Spinal cord (tissue), 10 donors: ENCODE results near the gene TJP1. TPM values are rescaled to one million over a fixed set of nuclear protein-coding genes. Genes with fewer than 3 reads are reported as not detected.

ENCODE experiments used
- DNase-seq, 6 donors: peaks; one replicate each; pipeline versions ENCODE4 v3.0.0 to v3.0.0-alpha.2; 2013 to 2015; ENCODE audit warnings: low spot score in 6 of 6, low read depth in 4 of 6
- H3K27ac ChIP-seq: one replicate; pipeline ENCODE4 v1.5.1; 2013; ENCODE audit warnings: low read depth, low read length, control low read depth
- H3K27me3 ChIP-seq: one replicate; pipeline ENCODE4 v1.6.1; 2013; ENCODE audit warnings: low read length; ENCODE audit not compliant: control insufficient read depth, insufficient read depth
- H3K36me3 ChIP-seq: one replicate; pipeline ENCODE4 v1.6.1; 2013; ENCODE audit warnings: low read length; ENCODE audit not compliant: control insufficient read depth, insufficient read depth
- H3K4me1 ChIP-seq: one replicate; pipeline ENCODE4 v1.6.1; 2013; ENCODE audit warnings: low read length; ENCODE audit not compliant: control insufficient read depth, insufficient read depth
- H3K4me3 ChIP-seq: one replicate; pipeline ENCODE4 v1.5.1; 2013; ENCODE audit warnings: low read depth, low read length, control low read depth
- H3K9me3 ChIP-seq: one replicate; pipeline ENCODE4 v1.6.1; 2013; ENCODE audit warnings: low read length; ENCODE audit not compliant: control insufficient read depth, insufficient read depth
- WGBS: methylation state at CpG from one replicate; pipeline ENCODE4 v1.1.5; 2013; ENCODE audit warnings: missing lambda C conversion rate; ENCODE audit not compliant: insufficient coverage; 5-methylcytosine and 5-hydroxymethylcytosine counted together
- polyA plus RNA-seq, 2 donors: library from polyadenylated mRNA; unstranded; fragments of 120-200 nt; gene quantifications; one replicate each; pipeline ENCODE4 v1.2.1, GENCODE V29; 2013; ENCODE audit not compliant: insufficient read length in 2 of 2
- total RNA-seq, 2 donors: library from RNA; depleted of rRNA in 1 of 2; stranded (reverse); fragments of 120-200 nt in 1 of 2; fragments of >200 nt in 1 of 2; gene quantifications; one replicate each; pipeline versions ENCODE4 v1.2.3 to v1.2.4, GENCODE V29; 2013 to 2014
- donor health status: healthy.

Gene TJP1
- total and polyA plus RNA-seq, 4 donors, result 95.2 to 192 (median 127) TPM

- Histone ChIP-seq H3K4me3 (no peak overlapping the region), H3K9me3 (no peaks in the 10 kb centered on the region), H3K4me1 (peaks cover 4% of the 10 kb centered on the region), H3K36me3 (no peaks in the 10 kb centered on the region), H3K27ac (no peak overlapping the region), H3K27me3 (no peaks in the 10 kb centered on the region)
- WGBS, result 94% methylated on average over 2 of the region's 4 CpGs
- DNase-seq, result no peak
These were observed 37.9 kb upstream of the TJP1 start for GRCh38 chr15:29859973-29860715.

- no peak for DNase-seq
- no peaks in the 10 kb centered on the region for H3K36me3 ChIP-seq
- WGBS, result 100% methylated on average over 1 of the region's 4 CpGs
- H3K27me3 ChIP-seq, result no peaks in the 10 kb centered on the region
- no peaks in the 10 kb centered on the region for H3K9me3 ChIP-seq
- no peak overlapping the region for H3K4me3 ChIP-seq
- H3K4me1 ChIP-seq, result peaks cover 4% of the 10 kb centered on the region
- H3K27ac ChIP-seq, result no peak overlapping the region
These were observed 37.0 kb upstream of the TJP1 start for GRCh38 chr15:29859293-29859692.

GRCh38 chr15:29857221-29857789 lies 35.0 kb upstream of the TJP1 start:
- no CpG with 5 or more reads among the region's 5 CpGs for WGBS
- H3K27ac ChIP-seq, result no peak overlapping the region
- no peaks in the 10 kb centered on the region for H3K4me1 ChIP-seq

GRCh38 chr15:29854413-29854812 lies 32.1 kb upstream of the TJP1 start:
- H3K27me3 ChIP-seq, result no peaks in the 10 kb centered on the region
- H3K9me3 ChIP-seq, result peaks cover 4% of the 10 kb centered on the region
- H3K4me3 ChIP-seq, result no peak overlapping the region
- WGBS, result 64% methylated on average over 2 of the region's 6 CpGs
- no peak for DNase-seq
- no peaks in the 10 kb centered on the region for H3K36me3 ChIP-seq
- H3K4me1 ChIP-seq, result no peaks in the 10 kb centered on the region
- no peak overlapping the region for H3K27ac ChIP-seq

More at GRCh38 chr15:29857221-29857789, 35.0 kb upstream of the TJP1 start:
- H3K27me3 ChIP-seq, result no peaks in the 10 kb centered on the region
- no peaks in the 10 kb centered on the region for H3K36me3 ChIP-seq
- H3K4me3 ChIP-seq, result no peak overlapping the region
- DNase-seq, result no peak
- H3K9me3 ChIP-seq, result no peaks in the 10 kb centered on the region

GRCh38 chr15:29853211-29853987 lies 31.1 kb upstream of the TJP1 start:
- H3K27ac ChIP-seq, result no peak overlapping the region
- H3K4me1 ChIP-seq, result no peaks in the 10 kb centered on the region
- H3K9me3 ChIP-seq, result peaks cover 4% of the 10 kb centered on the region
- H3K4me3 ChIP-seq, result no peak overlapping the region
- DNase-seq, result no peak
- H3K36me3 ChIP-seq, result no peaks in the 10 kb centered on the region
- WGBS, result 80% methylated on average over 1 of the region's 8 CpGs
- H3K27me3 ChIP-seq, result no peaks in the 10 kb centered on the region

GRCh38 chr15:29852201-29852600 lies 29.9 kb upstream of the TJP1 start:
- WGBS, result 100% methylated on average over 1 of the region's 3 CpGs

GRCh38 chr15:29849716-29850115 lies 27.4 kb upstream of the TJP1 start:
- WGBS, result 96% methylated on average over 7 of the region's 7 CpGs
- H3K9me3 ChIP-seq, result peaks cover 4% of the 10 kb centered on the region
- H3K4me1 ChIP-seq, result no peaks in the 10 kb centered on the region
- H3K4me3 ChIP-seq, result no peak overlapping the region
- H3K27ac ChIP-seq, result no peak overlapping the region
- no peaks in the 10 kb centered on the region for H3K27me3 ChIP-seq
- no peaks in the 10 kb centered on the region for H3K36me3 ChIP-seq
- no peak for DNase-seq

More at GRCh38 chr15:29852201-29852600, 29.9 kb upstream of the TJP1 start:
- H3K9me3 ChIP-seq, result peaks cover 4% of the 10 kb centered on the region
- no peaks in the 10 kb centered on the region for H3K4me1 ChIP-seq
- DNase-seq, result no peak
- H3K36me3 ChIP-seq, result no peaks in the 10 kb centered on the region
- H3K27me3 ChIP-seq, result no peaks in the 10 kb centered on the region
- no peak overlapping the region for H3K4me3 ChIP-seq
- no peak overlapping the region for H3K27ac ChIP-seq

- no peak overlapping the region for H3K27ac ChIP-seq
- H3K4me3 ChIP-seq, result no peak overlapping the region
- no peaks in the 10 kb centered on the region for H3K36me3 ChIP-seq
- no peak for DNase-seq
- H3K9me3 ChIP-seq, result peaks cover 4% of the 10 kb centered on the region
- no peaks in the 10 kb centered on the region for H3K4me1 ChIP-seq
- H3K27me3 ChIP-seq, result no peaks in the 10 kb centered on the region
- WGBS, result no CpG with 5 or more reads among the region's 1 CpG
These were observed 26.9 kb upstream of the TJP1 start for GRCh38 chr15:29849218-29849617.

GRCh38 chr15:29844290-29844903 lies 22.1 kb upstream of the TJP1 start:
- H3K36me3 ChIP-seq, result no peaks in the 10 kb centered on the region
- DNase-seq, result no peak
- H3K9me3 ChIP-seq, result no peaks in the 10 kb centered on the region
- 89% methylated on average over 3 of the region's 5 CpGs for WGBS
- no peak overlapping the region for H3K27ac ChIP-seq
- H3K27me3 ChIP-seq, result no peaks in the 10 kb centered on the region
- no peaks in the 10 kb centered on the region for H3K4me1 ChIP-seq
- H3K4me3 ChIP-seq, result no peak overlapping the region
